IMR-90 (cell line): Measurements from ENCODE around the gene SRRM3. TPM values are rescaled to one million over a fixed set of nuclear protein-coding genes. Genes with fewer than 3 reads are reported as not detected.

ENCODE experiments used
- polyA plus RNA-seq, 3 experiments: library from polyadenylated mRNA; depleted of rRNA; stranded (reverse); fragments of >200 nt; gene quantifications; 2 replicates each; pipeline ENCODE4 v1.2.3, GENCODE V29; 2012; ENCODE audit warnings: low replicate concordance in 1 of 3
- total RNA-seq: library from RNA; depleted of rRNA; stranded (reverse); fragments of >200 nt; gene quantifications from 2 replicates; pipeline ENCODE4 v1.2.3, GENCODE V29; 2012
- TF ChIP-seq, protein P1 (sequence below): fragments of 150-350 bp; IDR thresholded peaks from 2 replicates; pipeline ENCODE4 v1.6.1; 2016; ENCODE audit warnings: low read depth, mild to moderate bottlenecking, low read length, moderate library complexity, borderline replicate concordance

SRRM3 gene
- total and polyA plus RNA-seq, 2 of the 4 experiments (the other 2 are of a cell fraction), result 0.18 to 2.5 TPM

DNA sequence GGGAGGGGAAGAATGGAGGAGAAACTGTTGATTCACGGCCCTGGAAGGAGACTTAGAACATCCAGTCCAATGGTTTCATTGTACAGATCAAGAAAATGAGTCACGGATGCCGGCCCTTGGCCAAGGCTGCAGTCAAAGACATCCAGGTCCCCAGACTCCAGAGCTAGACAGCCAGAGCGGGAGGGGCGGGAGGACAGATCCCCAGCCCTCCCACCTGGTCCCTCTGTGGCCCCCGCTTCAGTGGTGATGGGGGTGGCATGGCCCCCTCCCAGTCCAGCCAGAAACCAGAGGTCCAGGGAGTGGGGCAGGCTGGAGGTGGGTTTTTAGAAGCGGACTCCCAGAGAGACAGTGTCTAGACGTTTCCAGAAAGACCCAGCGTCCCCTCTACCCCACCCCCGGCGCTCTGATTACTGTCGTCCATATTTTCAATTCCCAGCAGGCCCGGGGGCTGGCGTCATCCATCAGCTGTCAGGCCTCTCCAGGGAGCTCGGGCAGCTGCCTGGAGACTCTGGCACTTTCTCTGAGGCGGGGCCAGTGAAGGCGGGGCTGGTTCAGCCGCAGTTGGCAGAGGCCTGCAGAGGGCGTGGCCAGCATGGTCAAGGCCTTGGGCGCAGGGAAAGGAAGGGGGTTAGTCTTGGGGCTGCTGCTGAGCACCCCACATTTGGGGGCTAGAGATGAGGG lies 92.8 kb downstream of the SRRM3 start (continued):
- TF ChIP-seq, protein P1, sequence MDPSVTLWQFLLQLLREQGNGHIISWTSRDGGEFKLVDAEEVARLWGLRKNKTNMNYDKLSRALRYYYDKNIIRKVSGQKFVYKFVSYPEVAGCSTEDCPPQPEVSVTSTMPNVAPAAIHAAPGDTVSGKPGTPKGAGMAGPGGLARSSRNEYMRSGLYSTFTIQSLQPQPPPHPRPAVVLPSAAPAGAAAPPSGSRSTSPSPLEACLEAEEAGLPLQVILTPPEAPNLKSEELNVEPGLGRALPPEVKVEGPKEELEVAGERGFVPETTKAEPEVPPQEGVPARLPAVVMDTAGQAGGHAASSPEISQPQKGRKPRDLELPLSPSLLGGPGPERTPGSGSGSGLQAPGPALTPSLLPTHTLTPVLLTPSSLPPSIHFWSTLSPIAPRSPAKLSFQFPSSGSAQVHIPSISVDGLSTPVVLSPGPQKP, result no peak
